Retinal pigment epithelial cell (primary cell): ENCODE measurements around the gene KLHL41.

Source experiments
- DNase-seq: peaks from one replicate; pipeline ENCODE4 v3.0.0-alpha.2; 2010; ENCODE audit warnings: low read depth
- H3K4me3 ChIP-seq: 2 replicates; pipeline ENCODE4 v1.5.1; 2011; ENCODE audit warnings: mild to moderate bottlenecking, low read length, control low read depth, moderate library complexity
- TF ChIP-seq, protein P1 (sequence below): conservative IDR thresholded peaks from 2 replicates; pipeline ENCODE4 v1.5.1; 2011; ENCODE audit warnings: low read depth, low read length, control low read depth, inconsistent platforms

KLHL41 gene

DNA sequence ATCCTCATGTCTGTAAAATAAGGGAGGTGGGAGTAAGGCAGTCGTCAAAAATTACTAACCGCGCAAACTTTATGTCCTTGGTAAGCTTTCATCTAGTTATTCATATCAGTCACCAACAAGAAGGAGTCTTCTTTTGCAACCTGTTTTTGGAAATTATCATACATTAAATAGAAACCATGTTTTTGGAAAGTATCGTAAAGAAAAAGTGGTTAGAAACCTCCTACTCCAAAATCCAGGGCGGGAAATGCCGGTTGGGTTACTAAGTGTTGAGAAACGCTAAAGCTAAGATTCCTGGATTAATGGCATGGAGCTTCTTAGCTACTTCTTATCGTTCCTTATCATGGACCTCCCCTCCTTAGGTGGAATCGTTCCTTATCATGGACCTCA, 29.4 kb upstream of the KLHL41 start:
- DNase-seq = no peak
- peak overlapping the region; percentile 86 for H3K4me3 ChIP-seq
- TF ChIP-seq, protein P1, sequence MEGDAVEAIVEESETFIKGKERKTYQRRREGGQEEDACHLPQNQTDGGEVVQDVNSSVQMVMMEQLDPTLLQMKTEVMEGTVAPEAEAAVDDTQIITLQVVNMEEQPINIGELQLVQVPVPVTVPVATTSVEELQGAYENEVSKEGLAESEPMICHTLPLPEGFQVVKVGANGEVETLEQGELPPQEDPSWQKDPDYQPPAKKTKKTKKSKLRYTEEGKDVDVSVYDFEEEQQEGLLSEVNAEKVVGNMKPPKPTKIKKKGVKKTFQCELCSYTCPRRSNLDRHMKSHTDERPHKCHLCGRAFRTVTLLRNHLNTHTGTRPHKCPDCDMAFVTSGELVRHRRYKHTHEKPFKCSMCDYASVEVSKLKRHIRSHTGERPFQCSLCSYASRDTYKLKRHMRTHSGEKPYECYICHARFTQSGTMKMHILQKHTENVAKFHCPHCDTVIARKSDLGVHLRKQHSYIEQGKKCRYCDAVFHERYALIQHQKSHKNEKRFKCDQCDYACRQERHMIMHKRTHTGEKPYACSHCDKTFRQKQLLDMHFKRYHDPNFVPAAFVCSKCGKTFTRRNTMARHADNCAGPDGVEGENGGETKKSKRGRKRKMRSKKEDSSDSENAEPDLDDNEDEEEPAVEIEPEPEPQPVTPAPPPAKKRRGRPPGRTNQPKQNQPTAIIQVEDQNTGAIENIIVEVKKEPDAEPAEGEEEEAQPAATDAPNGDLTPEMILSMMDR = no peak

- TF ChIP-seq, protein P1 = no peak
- DNase-seq = no peak
- H3K4me3 ChIP-seq = no peak overlapping the region
These were observed 23.8 kb upstream of the KLHL41 start for GRCh38 chr2:169485650-169486138.

DNA sequence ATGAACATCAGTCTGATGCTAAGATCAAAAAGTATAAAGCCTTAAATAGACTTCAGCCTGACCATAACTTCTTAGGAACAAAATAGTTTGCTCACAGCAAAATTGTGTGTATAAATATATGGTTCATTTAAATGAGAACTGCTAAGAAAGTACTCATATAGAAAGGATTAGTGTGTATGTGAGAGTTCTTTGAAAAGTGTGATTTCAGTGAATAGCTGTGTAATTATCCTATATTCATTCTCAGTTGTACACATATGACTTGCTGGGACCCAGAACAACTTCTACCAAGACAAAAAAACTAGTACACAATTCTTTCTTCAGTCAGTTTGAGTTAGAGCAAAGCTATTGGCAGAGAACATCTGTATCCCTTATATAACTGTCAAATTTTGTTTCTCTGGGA, 23.0 kb upstream of the KLHL41 start:
- DNase-seq = no peak
- TF ChIP-seq, protein P1 = no peak
- H3K4me3 ChIP-seq = no peak overlapping the region

- H3K4me3 ChIP-seq = no peak overlapping the region
- DNase-seq = no peak
- TF ChIP-seq, protein P1 = no peak
These were observed 18.7 kb upstream of the KLHL41 start for GRCh38 chr2:169490834-169491233.

GRCh38 chr2:169491378-169491777, 18.1 kb upstream of the KLHL41 start:
- H3K4me3 ChIP-seq = no peak overlapping the region
- no peak for DNase-seq
- TF ChIP-seq, protein P1 = no peak

DNA sequence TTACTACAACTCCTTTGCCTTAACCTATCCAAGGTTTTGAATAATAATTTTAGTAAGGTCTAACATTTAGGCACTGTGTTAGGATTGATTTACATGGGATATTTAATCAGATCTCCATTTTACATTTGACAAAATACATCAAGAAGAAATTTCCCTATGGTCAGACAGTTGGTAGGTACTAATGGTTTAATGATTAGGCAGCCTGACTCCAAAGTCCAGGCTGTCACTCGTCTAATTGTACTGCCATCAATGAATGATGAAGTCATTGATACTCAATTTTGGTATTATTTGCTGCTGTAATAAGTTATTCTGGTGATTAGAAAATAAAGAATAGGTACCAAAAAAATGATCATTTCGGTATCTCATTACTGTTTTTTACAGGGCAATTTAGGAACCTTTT, 16.1 kb upstream of the KLHL41 start:
- no peak for DNase-seq
- H3K4me3 ChIP-seq = no peak overlapping the region
- TF ChIP-seq, protein P1 = no peak

- TF ChIP-seq, protein P1 = no peak
- no peak overlapping the region for H3K4me3 ChIP-seq
- DNase-seq = no peak
These were observed 14.1 kb upstream of the KLHL41 start for GRCh38 chr2:169495310-169495928.
